ENCODE results near the gene CDH23. TPM values are rescaled to one million over a fixed set of nuclear protein-coding genes. Genes with fewer than 3 reads are reported as not detected.

Gene CDH23
- total RNA-seq, 1 donor from 2014 or later = not detected

DNA sequence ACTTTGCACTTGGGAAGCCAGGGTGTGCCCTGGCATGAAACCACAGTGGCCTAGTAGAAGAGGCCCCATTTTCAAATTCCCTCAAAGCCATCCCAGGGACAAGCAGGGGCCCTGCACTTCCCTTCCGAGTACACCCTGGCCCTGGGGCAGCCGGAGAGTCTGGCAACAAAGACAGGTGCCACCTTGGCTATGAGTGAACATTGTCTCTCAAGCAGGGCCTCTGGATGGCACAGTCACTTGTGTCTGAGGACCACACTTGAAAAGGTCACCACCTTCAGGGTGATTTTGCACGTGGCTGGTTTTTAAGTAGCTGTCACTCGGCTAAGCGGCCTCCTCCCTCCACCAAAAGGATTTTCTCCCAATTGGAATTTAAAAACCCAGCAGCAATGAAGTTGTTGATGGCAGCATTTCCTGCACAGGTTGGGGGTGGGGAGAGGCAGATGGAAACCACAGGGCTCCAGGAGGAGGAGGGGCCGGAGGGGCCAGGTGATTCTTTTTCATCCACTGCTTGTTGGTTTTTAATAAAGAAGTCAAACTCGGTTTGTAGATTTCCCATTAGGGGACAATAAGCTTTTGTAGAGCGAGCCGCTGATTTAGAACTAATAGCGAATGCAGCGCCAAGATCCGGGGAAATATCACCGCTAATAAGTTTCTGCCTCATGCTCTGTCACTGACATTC, 289.0 kb downstream of the CDH23 start:
- Histone ChIP-seq H3K36me3 (ENCODE audit: control insufficient read depth, insufficient read depth, low read length) (no peaks in the 10 kb centered on the region), H3K4me3 (ENCODE audit: low read depth, low read length) (no peak overlapping the region), H3K27me3 (ENCODE audit: control insufficient read depth, insufficient read depth, low read length) (peaks cover 2% of the 10 kb centered on the region)
- FAIRE-seq = no peak
- no peak for DNase-seq (ENCODE audit: low read depth)
- TF ChIP-seq, protein P1, sequence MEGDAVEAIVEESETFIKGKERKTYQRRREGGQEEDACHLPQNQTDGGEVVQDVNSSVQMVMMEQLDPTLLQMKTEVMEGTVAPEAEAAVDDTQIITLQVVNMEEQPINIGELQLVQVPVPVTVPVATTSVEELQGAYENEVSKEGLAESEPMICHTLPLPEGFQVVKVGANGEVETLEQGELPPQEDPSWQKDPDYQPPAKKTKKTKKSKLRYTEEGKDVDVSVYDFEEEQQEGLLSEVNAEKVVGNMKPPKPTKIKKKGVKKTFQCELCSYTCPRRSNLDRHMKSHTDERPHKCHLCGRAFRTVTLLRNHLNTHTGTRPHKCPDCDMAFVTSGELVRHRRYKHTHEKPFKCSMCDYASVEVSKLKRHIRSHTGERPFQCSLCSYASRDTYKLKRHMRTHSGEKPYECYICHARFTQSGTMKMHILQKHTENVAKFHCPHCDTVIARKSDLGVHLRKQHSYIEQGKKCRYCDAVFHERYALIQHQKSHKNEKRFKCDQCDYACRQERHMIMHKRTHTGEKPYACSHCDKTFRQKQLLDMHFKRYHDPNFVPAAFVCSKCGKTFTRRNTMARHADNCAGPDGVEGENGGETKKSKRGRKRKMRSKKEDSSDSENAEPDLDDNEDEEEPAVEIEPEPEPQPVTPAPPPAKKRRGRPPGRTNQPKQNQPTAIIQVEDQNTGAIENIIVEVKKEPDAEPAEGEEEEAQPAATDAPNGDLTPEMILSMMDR (IDR thresholded peaks at IDR 0.05; ENCODE audit: insufficient read depth, low read length, severe bottlenecking) = no peak

DNA sequence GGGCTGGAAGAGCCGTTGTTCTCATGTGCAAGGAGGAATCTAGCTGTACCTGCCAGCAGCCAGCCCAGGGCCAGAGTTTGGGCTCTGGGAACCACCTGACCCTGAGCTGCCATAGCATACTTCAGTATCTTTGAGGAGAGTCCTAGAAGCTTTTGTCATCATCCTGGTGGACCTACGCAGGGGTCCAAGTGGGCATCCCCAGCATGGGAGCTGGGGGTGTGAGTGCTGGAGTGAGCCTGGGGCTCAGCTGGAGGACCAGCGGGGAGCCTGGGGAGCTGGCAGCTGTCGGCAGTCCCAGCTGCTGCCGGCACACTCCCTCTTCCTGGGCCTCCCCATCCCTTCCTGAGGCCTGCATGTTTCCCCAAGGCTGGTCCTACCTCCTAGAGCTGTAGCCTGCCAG, 290.4 kb downstream of the CDH23 start:
- no peak for DNase-seq (ENCODE audit: low read depth)
- H3K27me3 ChIP-seq (ENCODE audit: control insufficient read depth, insufficient read depth, low read length) = peaks cover 2% of the 10 kb centered on the region
- no peak for FAIRE-seq
- TF ChIP-seq, protein P1 (IDR thresholded peaks at IDR 0.05; ENCODE audit: insufficient read depth, low read length, severe bottlenecking) = no peak
- H3K36me3 ChIP-seq (ENCODE audit: control insufficient read depth, insufficient read depth, low read length) = no peaks in the 10 kb centered on the region
- no peak overlapping the region for H3K4me3 ChIP-seq (ENCODE audit: low read depth, low read length)

DNA sequence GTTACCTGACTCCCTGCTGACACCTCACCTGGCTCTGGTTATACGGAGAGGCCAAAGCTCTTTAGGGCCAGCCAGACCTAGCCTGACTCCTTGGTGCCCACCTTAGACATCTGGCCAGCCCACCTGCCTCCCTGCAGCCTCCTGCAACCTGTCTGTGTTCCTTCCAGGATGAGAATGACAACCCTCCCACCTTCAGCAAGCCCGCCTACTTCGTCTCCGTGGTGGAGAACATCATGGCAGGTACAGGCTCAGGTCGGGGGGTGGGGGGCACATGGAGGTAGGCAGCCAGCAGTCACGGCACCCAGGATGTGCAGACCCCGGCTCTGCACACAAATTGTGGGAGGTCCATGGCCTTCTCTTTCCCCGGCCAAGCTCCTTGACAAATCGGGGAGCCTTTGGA, 290.8 kb downstream of the CDH23 start:
- peaks cover 2% of the 10 kb centered on the region for H3K27me3 ChIP-seq (ENCODE audit: control insufficient read depth, insufficient read depth, low read length)
- H3K36me3 ChIP-seq (ENCODE audit: control insufficient read depth, insufficient read depth, low read length) = no peaks in the 10 kb centered on the region
- no peak overlapping the region for H3K4me3 ChIP-seq (ENCODE audit: low read depth, low read length)
- FAIRE-seq (no peak), DNase-seq (ENCODE audit: low read depth) (no peak)
- TF ChIP-seq, protein P1 (IDR thresholded peaks at IDR 0.05; ENCODE audit: insufficient read depth, low read length, severe bottlenecking) = no peak

DNA sequence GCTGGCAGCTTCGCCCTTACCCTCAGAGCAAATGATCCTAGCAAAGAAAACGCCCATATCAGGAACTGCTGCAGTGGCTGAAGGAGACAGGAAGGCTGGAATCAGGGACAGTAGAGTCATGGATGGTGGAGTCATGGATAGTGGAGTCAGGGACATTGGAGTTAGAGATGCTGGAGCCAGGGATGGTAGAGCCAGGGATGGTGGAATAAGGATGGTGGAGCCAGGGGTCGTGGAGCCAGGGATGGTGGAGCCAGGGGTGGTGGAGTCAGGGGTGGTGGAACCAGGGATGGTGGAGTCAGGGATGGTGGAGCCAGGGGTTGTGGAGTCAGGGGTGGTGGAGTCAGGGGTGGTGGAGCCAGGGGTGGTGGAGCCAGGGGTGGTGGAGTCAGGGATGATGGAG, 291.5 kb downstream of the CDH23 start:
- H3K27me3 ChIP-seq (ENCODE audit: control insufficient read depth, insufficient read depth, low read length) = peaks cover 2% of the 10 kb centered on the region
- no peak overlapping the region for H3K4me3 ChIP-seq (ENCODE audit: low read depth, low read length)
- H3K36me3 ChIP-seq (ENCODE audit: control insufficient read depth, insufficient read depth, low read length) = no peaks in the 10 kb centered on the region
- DNase-seq (ENCODE audit: low read depth) = no peak
- no peak for FAIRE-seq
- TF ChIP-seq, protein P1 (IDR thresholded peaks at IDR 0.05; ENCODE audit: insufficient read depth, low read length, severe bottlenecking) = no peak

DNA sequence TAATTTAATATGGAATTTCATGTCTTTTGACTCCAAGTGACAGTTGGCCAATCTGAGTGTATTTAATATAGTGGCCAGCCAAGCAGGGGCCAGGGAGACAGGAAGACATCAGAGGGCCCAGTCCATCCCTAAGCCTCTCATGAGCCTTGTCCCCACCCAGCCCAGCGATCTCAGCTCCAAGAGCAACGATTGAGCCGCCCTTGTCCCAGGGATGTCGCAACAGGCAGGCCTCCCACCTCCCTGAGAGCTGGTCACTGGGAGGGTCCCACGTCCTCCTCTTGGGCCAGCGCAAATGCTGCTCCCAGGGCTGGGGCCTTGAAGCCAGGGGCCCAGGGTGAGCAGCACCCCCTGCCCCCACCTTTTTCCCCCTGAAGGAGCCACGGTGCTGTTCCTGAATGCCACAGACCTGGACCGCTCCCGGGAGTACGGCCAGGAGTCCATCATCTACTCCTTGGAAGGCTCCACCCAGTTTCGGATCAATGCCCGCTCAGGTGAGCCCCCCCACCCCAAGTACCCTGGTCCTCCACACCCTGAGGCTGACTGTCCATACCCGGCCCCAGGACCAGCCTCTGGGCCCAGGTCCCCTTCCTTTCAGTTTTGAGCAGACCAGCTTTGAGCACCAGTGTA, 293.5 kb downstream of the CDH23 start:
- no peak for DNase-seq (ENCODE audit: low read depth)
- no peak overlapping the region for H3K4me3 ChIP-seq (ENCODE audit: low read depth, low read length)
- H3K27me3 ChIP-seq (ENCODE audit: control insufficient read depth, insufficient read depth, low read length) = no peaks in the 10 kb centered on the region
- no peaks in the 10 kb centered on the region for H3K36me3 ChIP-seq (ENCODE audit: control insufficient read depth, insufficient read depth, low read length)
- TF ChIP-seq, protein P1 (IDR thresholded peaks at IDR 0.05; ENCODE audit: insufficient read depth, low read length, severe bottlenecking) = no peak
- no peak for FAIRE-seq
